ENCODE data around the gene NCKAP1.

The NCKAP1 gene

DNA sequence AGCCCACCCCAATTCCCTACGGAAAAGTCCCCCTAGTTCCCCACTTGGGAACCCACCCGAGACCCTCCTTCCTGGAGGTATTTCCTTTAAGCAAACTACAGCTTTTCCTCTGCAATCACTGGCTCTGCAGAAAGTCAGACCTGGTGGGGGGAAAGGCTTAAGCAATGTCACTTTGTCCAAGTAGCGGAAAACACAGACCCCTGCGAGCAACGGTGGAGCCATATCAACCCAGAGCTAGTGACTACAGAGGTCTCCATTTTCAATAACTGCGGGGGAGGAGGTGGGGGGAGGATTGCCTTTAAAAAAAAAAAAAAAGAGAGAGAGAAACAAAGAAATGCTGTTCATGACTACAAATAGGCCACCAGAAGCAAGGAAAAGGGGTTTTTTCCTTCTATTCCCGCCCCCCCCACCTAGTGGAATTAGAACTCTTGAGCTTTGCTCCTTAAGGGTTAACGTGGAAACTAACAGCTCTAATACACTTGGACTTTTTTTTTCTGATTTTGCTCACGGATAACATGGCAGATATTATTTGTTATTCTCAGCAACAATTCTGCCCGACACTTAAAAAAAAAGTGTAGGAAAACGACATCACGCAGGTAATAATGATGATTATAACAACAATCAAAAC lies 170.7 kb downstream of the NCKAP1 start:
- DNase-seq (ENCODE audit: low spot score): no peak

DNA sequence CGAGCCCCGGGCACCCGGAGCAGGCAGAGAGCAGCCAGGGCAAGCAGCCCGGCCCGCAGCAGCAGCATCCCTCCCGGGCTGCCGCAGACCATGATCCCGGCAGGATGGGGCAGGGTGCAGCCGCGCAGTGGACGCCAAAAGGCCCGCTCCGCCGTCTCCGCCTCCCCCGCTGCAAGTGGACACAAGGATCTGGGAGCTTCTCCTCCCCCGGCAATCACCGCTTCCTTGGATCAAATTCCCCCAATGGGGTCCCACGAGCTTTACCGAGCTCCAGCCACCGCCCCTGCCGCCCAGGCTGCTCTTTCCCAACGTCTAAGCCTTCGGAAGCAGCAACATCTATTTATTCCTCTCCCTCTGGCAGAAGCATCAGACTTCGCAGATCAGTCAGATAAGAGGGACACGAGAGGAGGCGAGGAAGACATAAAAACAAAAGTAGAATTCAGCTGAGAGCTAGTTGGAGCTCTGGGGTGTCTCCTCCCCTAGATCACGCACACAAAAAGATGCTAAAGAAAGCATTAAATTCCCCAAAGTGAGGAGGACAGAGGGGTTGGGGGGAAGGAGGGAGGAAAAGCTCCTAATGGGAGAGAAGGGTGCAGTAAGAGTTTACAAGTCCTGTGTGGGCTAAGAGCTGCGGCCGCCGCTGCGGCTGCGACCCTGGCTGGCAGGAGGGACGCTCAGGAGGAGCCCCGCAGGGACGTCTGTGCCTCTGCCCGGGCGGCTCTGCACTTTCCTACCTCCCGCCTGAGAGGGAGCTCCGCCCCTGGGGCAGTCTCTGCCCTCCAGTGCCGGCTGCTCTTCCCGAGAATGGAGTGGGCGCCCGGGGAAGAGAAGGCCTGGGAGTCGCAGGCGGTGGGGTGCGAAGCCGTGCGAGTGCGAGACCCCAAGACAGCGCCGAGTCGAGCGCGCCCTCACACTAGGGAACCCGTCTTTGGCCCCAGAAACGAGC lies 171.5 kb downstream of the NCKAP1 start, which contains the start of gene FRZB:
Gene FRZB (minus strand): TSS at position 177 of the 946 bp plus-strand sequence. CDS start 85 bp downstream, at position 92.
- peak; percentile 78 for DNase-seq (ENCODE audit: low spot score)

DNA sequence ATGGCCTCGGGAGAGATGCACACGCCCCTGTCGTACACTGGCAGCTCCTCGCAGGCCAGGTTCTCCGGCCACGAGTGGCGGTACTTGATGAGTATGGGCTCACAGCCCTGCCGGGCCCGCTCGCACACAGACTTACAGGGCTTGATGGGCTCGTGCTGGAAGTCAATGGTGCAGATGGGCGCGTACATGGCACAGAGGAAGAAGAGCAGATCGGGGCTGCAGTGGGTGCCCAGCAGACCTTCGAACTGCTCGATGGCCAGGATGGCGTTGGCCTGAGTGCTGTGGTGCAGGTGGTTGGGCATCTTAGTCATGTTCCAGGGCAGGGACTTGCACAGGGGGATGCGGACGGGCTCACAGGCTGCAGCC lies 172.2 kb downstream of the NCKAP1 start:
- no peak for DNase-seq (ENCODE audit: low spot score)

DNA sequence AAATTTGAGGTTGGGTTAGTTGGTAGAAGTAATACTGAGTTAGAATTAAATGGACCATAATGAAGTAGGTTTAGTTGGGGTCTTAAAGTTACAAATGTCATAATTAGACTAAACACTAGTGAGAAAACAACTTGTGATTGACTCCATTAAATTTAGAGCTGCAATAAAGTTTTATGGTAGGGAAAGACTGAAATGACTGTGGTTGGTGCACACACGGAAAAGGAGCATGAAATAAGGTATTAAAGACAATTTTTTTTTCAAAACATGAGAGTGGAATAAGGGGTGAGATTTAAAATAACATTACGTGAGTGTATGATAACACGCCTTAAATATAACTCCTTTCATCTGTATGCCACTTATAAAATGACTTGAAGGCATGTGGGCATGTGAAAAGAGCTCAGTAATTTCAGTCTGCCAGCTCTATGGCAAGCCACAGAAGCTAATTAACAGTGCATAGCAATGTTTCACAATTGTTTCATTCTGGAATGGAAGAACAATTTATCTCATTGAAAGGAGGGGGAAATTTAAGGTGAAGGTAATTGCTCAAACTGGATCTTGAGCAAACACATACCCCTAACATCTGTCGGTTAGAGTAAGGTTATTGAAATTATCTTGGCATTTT lies 173.2 kb downstream of the NCKAP1 start:
- DNase-seq (ENCODE audit: low spot score): no peak

DNA sequence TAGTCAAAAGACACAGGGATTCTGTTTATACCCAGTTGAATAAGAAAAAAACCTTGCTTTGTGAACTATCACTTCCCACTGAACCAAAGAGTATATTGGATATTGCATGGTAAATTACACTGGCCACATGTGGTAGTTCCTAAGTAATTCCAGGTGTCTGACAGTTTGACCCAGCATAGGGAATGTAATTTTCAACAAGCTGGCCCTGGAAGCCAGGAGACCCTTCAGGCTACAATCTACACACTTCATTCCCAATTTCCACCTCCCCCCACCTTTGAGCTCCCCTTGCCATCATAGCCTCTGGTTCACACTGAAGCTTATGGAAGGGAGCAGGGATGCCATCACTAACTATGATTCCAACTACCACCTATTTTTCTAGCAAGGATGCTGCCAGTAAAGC lies 174.6 kb downstream of the NCKAP1 start:
- no peak for DNase-seq (ENCODE audit: low spot score)

DNA sequence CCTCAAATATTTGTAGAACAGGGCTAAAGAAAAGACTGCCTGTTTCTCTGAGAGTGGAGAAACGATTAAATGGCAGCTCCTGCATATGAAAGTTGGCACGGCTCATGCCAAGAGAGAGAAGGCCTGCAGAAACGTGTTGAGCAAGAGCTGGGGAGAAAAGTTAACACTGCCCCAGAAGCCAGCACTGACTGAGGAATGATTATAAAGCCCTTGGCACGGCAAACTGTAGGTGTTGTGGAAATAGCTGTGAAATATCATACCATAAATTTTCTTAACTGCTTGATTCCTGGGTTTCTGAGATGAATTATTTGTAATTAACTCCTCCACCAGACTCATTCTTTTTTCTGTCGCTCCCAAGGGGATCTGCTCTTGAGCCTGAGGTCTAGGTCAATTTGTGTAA lies 176.2 kb downstream of the NCKAP1 start:
- no peak for DNase-seq (ENCODE audit: low spot score)

DNA sequence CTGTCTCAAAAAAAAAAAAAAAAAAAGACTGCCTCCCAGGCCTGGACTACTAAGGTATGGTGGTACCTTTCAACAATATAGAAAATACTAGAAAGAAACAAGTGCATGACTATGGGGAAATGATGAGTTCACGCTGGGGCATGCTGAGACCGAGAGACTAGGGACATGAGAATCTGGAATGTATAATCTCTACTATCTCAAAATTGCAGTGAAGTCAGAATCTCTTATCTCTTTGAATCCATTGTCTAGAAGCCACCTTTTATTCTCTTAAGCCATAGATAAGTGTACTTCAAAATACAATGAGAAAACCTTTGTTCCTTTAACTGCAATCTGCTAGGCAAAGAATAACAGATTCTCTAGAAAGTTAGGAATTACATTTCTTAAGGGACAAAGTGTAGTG lies 177.4 kb downstream of the NCKAP1 start:
- no peak for DNase-seq (ENCODE audit: low spot score)

Measured in HuH-7 (cell line).